Endothelial cell of umbilical vein (primary cell): ENCODE measurements around the gene RIT2.

Experiments used
- CTCF ChIP-seq, 2 donors: IDR thresholded peaks; 1 replicate in 1 of 2; 2 replicates in 1 of 2; pipeline ENCODE4 v1.5.1; 2011; ENCODE audit warnings: low read length in 2 of 2, mild to moderate bottlenecking in 2 of 2, moderate library complexity in 2 of 2, control low read depth in 1 of 2, inconsistent platforms in 1 of 2, low read depth in 1 of 2; ENCODE audit not compliant: insufficient read depth in 1 of 2; ENCODE audit errors: extremely low read depth in 1 of 2
- EZH2 ChIP-seq: IDR thresholded peaks from 2 replicates; pipeline ENCODE4 v1.6.1; 2012; ENCODE audit warnings: borderline replicate concordance, low read depth, mild to moderate bottlenecking, moderate library complexity, low read length, inconsistent platforms; ENCODE audit not compliant: severe bottlenecking
- JUN ChIP-seq: IDR thresholded peaks from 2 replicates; pipeline ENCODE4 v1.6.1; 2011; ENCODE audit warnings: borderline replicate concordance, low read depth; ENCODE audit not compliant: insufficient read length, insufficient read depth
- MAX ChIP-seq: IDR thresholded peaks from 2 replicates; pipeline ENCODE4 v1.6.1; 2011; ENCODE audit not compliant: insufficient read depth, insufficient read length
- MYC ChIP-seq: IDR thresholded peaks from one replicate; pipeline ENCODE4 v1.6.1; 2011; ENCODE audit warnings: mild to moderate bottlenecking, low read depth, low read length
- POLR2A ChIP-seq: IDR thresholded peaks from 2 replicates; pipeline ENCODE4 v1.6.1; 2012; ENCODE audit warnings: low read depth, mild to moderate bottlenecking, control low read depth, low read length
- POLR2AphosphoS5 ChIP-seq: IDR thresholded peaks from 2 replicates; pipeline ENCODE4 v1.6.1; 2012; ENCODE audit warnings: low read depth, mild to moderate bottlenecking, control low read depth, low read length, moderate library complexity; ENCODE audit not compliant: insufficient read depth

- TF ChIP-seq EZH2 (no peak), POLR2A (no peak), CTCF (IDR thresholded peaks at IDR 0.05; ENCODE audit: extremely low read depth in 1 of 2, insufficient read depth in 1 of 2, low read depth in 1 of 2, low read length in 2 of 2) (no peak), POLR2AphosphoS5 (no peak), MAX (no peak), MYC (no peak), JUN (no peak)
Measured at GRCh38 chr18:43159926-43160325, 44.4 kb upstream of the RIT2 start.
